Right lobe of liver (tissue), 4 donors: ENCODE measurements around the gene UBB.

ENCODE experiments used
- CTCF ChIP-seq, 4 donors: fragments of 200-600 bp in 3 of 4; fragments of 450-650 bp in 1 of 4; IDR thresholded peaks; one replicate each; pipeline versions ENCODE4 v1.5.1 to v1.8.0; 2016 to 2022; ENCODE audit warnings: antibody characterized with exemption in 4 of 4, mild to moderate bottlenecking in 2 of 4
- POLR2A ChIP-seq: fragments of 450-650 bp; IDR thresholded peaks from one replicate; pipeline ENCODE4 v1.6.1; 2017; ENCODE audit warnings: antibody characterized with exemption, mild to moderate bottlenecking
- donor health status: DM: no; HTN: no; CAD: no.
- donor health status: DM: no; HTN: no; CAD: no.
- donor health status: DM: no; HTN: yes; CAD: no.

GRCh38 chr17:16383216-16383615 is 2.3 kb downstream of the UBB start:
- TF ChIP-seq CTCF (IDR thresholded peaks at IDR 0.05) (no peak), POLR2A (no peak)
